BLaER1 (cell line): ENCODE measurements around the gene SEC23IP.
A peak's percentile ranks its signal among the peaks of the same experiment; 100 is the strongest.
"Not testable (repeated sequence)": the region's sequence is repeated elsewhere in the genome, so short reads cannot be mapped to it uniquely, and the experiment has no call there.

Experiments
- H3K27ac ChIP-seq: shearing (Covaris generic); formaldehyde crosslinking; 2 replicates; pipeline ENCODE4 v1.8.1; 2022
- H3K27me3 ChIP-seq: shearing (Covaris generic); formaldehyde crosslinking; 2 replicates; pipeline ENCODE4 v1.8.1; 2022
- H3K36me3 ChIP-seq: shearing (Covaris generic); formaldehyde crosslinking; 2 replicates; pipeline ENCODE4 v1.8.1; 2022
- H3K4me1 ChIP-seq: shearing (Covaris generic); formaldehyde crosslinking; 2 replicates; pipeline ENCODE4 v1.8.1; 2022
- H3K4me2 ChIP-seq: shearing (Covaris generic); formaldehyde crosslinking; 2 replicates; pipeline ENCODE4 v1.8.1; 2022
- H3K4me3 ChIP-seq: shearing (Covaris generic); formaldehyde crosslinking; 2 replicates; pipeline ENCODE4 v1.8.1; 2022
- H3K9ac ChIP-seq: shearing (Covaris generic); formaldehyde crosslinking; 2 replicates; pipeline ENCODE4 v1.8.1; 2022
- H3K9me3 ChIP-seq: shearing (Covaris generic); formaldehyde crosslinking; 2 replicates; pipeline ENCODE4 v1.8.1; 2022
- H4K20me1 ChIP-seq: shearing (Covaris generic); formaldehyde crosslinking; 2 replicates; pipeline ENCODE4 v1.8.1; 2022
- Cebpa-rat ChIP-seq: shearing (Covaris generic); IDR thresholded peaks from 2 replicates; pipeline ENCODE4 v1.8.1; 2022

The SEC23IP gene

GRCh38 chr10:119878524-119878923, 14.0 kb upstream of the SEC23IP start:
- Histone ChIP-seq H3K9ac (no peak overlapping the region), H3K4me3 (no peak overlapping the region), H4K20me1 (no peaks in the 10 kb centered on the region), H3K36me3 (no peaks in the 10 kb centered on the region), H3K4me1 (peaks cover 10% of the 10 kb centered on the region), H3K9me3 (0 out of 2 replicates have a peak, but pooled peaks cover 7% of the 10 kb centered on the region), H3K27ac (no peak overlapping the region), H3K4me2 (no peak overlapping the region), H3K27me3 (no peaks in the 10 kb centered on the region)
- TF ChIP-seq Cebpa-rat, result no peak

GRCh38 chr10:119883901-119884611, 8.5 kb upstream of the SEC23IP start:
- H3K9me3 ChIP-seq, H3K9ac ChIP-seq, H3K27ac ChIP-seq, H3K4me2 ChIP-seq, H3K27me3 ChIP-seq, H3K4me3 ChIP-seq, H3K4me1 ChIP-seq, H3K36me3 ChIP-seq, H4K20me1 ChIP-seq: not testable (repeated sequence)

- H3K36me3 ChIP-seq, H3K4me3 ChIP-seq, H4K20me1 ChIP-seq, H3K4me2 ChIP-seq, H3K27ac ChIP-seq, H3K4me1 ChIP-seq, H3K9ac ChIP-seq, H3K27me3 ChIP-seq: not testable (repeated sequence)
- peak; percentile 88 for TF ChIP-seq Cebpa-rat
- peaks cover 14% of the 10 kb centered on the region for H3K9me3 ChIP-seq
These were observed 6.5 kb upstream of the SEC23IP start for GRCh38 chr10:119886070-119886469.

GRCh38 chr10:119888715-119889114, 3.8 kb upstream of the SEC23IP start:
- H3K9ac ChIP-seq, H3K4me3 ChIP-seq, H3K4me2 ChIP-seq, H3K27ac ChIP-seq, H4K20me1 ChIP-seq, H3K27me3 ChIP-seq, H3K36me3 ChIP-seq, H3K9me3 ChIP-seq: not testable (repeated sequence)
- H3K4me1 ChIP-seq, result peaks cover 19% of the 10 kb centered on the region

- not testable (repeated sequence) for H3K27me3 ChIP-seq, H3K36me3 ChIP-seq, H3K4me3 ChIP-seq, H3K4me2 ChIP-seq, H3K27ac ChIP-seq, H3K9me3 ChIP-seq, H3K9ac ChIP-seq, H4K20me1 ChIP-seq
- peaks cover 24% of the 10 kb centered on the region for H3K4me1 ChIP-seq
These were observed 3.3 kb upstream of the SEC23IP start for GRCh38 chr10:119889201-119889600.

- Histone ChIP-seq H3K36me3 (peaks cover 10% of the 10 kb centered on the region), H4K20me1 (peaks cover 20% of the 10 kb centered on the region; the same call in 1 of the 2 replicates), H3K4me1 (peaks cover 29% of the 10 kb centered on the region)
- not testable (repeated sequence) for H3K27me3 ChIP-seq, H3K27ac ChIP-seq, H3K9ac ChIP-seq, H3K9me3 ChIP-seq, H3K4me2 ChIP-seq, H3K4me3 ChIP-seq
These were observed 2.2 kb upstream of the SEC23IP start for GRCh38 chr10:119890307-119890706.

GRCh38 chr10:119891849-119892187, 712 bp upstream of the SEC23IP start:
- Histone ChIP-seq H4K20me1 (peaks cover 35% of the 10 kb centered on the region), H3K27ac (peak overlapping the region; percentile 90), H3K36me3 (peaks cover 16% of the 10 kb centered on the region), H3K4me1 (peaks cover 29% of the 10 kb centered on the region), H3K9ac (peak overlapping the region; percentile 93), H3K4me3 (peak overlapping the region; percentile 91), H3K4me2 (peak overlapping the region; percentile 99)
- H3K27me3 ChIP-seq, H3K9me3 ChIP-seq: not testable (repeated sequence)

GRCh38 chr10:119893074-119893473, 544 bp downstream of the SEC23IP start:
- Histone ChIP-seq H3K27ac (peak overlapping the region; percentile 90), H3K4me1 (peaks cover 29% of the 10 kb centered on the region)

GRCh38 chr10:119893845-119894427, 1.4 kb downstream of the SEC23IP start:
- Histone ChIP-seq H3K36me3 (peaks cover 25% of the 10 kb centered on the region), H3K4me2 (peak overlapping the region; percentile 99), H3K27me3 (no peaks in the 10 kb centered on the region), H4K20me1 (peaks cover 55% of the 10 kb centered on the region), H3K4me1 (peaks cover 29% of the 10 kb centered on the region), H3K27ac (no peak overlapping the region), H3K4me3 (peak overlapping the region; percentile 91), H3K9me3 (peaks cover 8% of the 10 kb centered on the region), H3K9ac (no peak overlapping the region)
- no peak for TF ChIP-seq Cebpa-rat

More at GRCh38 chr10:119893074-119893473, 544 bp downstream of the SEC23IP start:
- Histone ChIP-seq H3K36me3 (peaks cover 17% of the 10 kb centered on the region), H3K9ac (peak overlapping the region; percentile 93), H4K20me1 (peaks cover 47% of the 10 kb centered on the region), H3K4me2 (peak overlapping the region; percentile 99), H3K4me3 (peak overlapping the region; percentile 91), H3K27me3 (no peaks in the 10 kb centered on the region), H3K9me3 (peaks cover 8% of the 10 kb centered on the region)
- TF ChIP-seq Cebpa-rat, result no peak

GRCh38 chr10:119896061-119896655, 3.6 kb downstream of the SEC23IP start:
- Histone ChIP-seq H4K20me1 (peaks cover 72% of the 10 kb centered on the region), H3K9ac (no peak overlapping the region), H3K27me3 (no peaks in the 10 kb centered on the region), H3K4me3 (no peak overlapping the region), H3K9me3 (no peaks in the 10 kb centered on the region), H3K4me1 (peaks cover 26% of the 10 kb centered on the region), H3K36me3 (peaks cover 38% of the 10 kb centered on the region), H3K4me2 (0 out of 2 replicates have a peak overlapping the region, but pooled peaks have one; percentile 1), H3K27ac (no peak overlapping the region)
- TF ChIP-seq Cebpa-rat, result no peak
